Inflammatory macrophage treated with lipopolysaccharide for 4 hours (primary cell): ENCODE results near the gene GATA3.

ENCODE experiments used
- DNase-seq: peaks from one replicate; pipeline ENCODE4 v3.0.0-alpha.2; 2020

GATA3 gene

DNA sequence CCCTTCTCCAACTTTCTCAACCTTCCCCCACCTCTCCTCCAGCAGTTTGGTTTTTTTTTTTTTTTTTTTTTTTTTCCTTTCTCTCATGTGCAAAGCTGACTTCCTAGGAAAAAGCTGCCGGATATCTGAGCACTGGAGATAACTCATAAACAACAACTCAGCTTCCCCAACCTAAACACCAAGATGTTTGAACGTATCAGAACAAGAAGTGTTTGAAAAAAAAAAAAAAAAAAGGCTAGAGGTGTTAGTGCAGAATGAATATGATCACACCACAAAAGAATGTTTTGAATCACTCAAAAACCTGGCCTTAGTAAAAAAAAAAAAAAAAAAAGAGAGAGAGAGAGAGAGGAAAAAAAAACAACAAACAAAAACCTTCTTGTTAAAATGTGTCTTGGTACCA, 11.2 kb downstream of the GATA3 start:
- no peak for DNase-seq

DNA sequence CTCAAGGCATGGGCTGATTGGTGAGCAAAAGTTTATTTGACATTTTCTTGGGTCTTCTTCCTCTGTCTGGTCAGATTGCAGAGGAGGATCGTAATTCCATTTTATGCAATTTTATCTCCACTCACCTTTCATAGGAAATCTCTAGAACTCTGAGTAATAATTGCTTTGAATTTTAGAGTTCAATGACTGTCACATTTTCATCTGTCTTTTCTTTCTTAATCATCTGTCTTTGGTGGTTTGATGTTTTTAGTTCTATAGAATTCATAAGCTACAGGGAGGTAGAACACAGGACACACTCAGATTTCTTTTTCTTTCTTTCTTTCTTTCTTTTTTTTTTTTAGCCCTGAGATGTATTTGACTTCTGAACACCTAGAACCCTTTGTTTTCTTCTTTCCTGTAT, 11.6 kb downstream of the GATA3 start:
- DNase-seq = no peak

DNA sequence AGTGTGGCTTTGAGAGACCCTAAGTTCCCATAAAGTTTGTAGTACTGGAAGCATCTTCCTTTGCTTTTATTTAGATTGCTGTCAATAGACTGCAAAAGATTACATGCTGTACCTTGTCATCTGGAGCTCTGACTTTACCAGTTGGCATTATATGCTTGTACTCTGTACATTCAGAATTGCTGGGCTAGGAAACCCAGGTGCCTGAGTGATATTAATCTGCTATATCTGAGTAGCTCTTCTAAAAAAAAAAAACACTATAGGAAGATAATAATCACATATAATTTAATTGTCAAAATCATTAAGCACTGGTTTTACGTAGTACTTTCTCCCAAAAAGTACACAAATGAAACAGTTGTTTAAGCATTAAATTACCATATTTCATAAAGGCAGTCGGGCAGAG, 12.3 kb downstream of the GATA3 start:
- DNase-seq = no peak

DNA sequence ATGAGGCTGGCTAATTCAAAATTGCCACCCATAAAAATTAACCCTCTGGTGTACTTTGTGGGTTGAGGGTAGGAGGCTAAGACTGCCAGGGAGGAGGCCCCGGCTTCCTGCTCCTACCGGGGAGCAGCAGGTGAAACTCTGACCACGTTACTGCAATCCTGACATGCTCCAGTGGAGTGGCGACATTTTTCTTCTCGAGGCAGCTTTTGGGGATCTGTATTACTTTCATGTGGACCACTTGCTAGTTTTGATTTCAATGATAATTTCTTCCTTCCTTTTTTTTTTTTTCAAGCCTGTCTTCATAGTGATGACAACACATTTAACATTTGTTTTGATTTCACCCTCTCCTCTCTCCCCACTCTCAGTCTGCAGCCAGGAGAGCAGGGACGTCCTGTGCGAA, 14.6 kb downstream of the GATA3 start:
- DNase-seq = no peak

DNA sequence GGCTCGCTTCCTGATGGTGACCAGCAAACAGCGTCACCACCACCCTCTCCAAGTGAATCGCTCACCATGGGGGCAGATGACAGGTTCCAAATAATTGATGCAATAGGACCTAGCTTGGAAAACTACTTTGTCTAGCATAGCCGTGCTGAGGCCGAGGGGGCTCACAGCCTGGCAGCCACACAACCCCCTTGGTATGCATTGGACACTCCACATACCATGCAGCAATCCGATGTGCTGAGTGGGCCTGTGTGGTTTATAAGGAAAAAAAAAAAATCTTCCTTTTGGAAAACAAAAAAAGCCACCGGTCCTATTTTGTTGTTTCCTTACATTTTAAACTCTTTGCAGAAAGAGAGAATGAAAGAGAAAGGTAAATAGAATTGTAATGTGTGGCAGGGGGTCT, 15.1 kb downstream of the GATA3 start:
- no peak for DNase-seq

DNA sequence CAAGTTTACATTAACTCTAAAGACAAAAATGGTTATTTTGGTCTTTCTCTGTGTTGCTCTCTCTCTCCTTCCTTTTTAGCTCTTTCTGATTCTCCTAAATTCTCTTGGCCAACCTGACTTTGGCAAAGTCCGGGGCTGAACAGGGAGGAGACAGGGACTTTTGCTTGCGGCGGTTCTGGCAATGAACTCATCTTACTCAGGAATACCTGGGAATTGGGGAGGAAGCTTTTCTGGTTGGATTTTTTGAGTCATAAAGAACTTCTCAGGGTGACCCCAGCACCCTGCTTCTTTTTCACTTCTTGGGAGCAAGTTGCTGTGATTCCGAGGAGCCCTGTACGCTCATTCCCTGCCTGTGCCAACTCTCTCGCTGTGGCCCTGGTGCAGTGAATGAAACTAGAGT, 16.0 kb downstream of the GATA3 start:
- no peak for DNase-seq

DNA sequence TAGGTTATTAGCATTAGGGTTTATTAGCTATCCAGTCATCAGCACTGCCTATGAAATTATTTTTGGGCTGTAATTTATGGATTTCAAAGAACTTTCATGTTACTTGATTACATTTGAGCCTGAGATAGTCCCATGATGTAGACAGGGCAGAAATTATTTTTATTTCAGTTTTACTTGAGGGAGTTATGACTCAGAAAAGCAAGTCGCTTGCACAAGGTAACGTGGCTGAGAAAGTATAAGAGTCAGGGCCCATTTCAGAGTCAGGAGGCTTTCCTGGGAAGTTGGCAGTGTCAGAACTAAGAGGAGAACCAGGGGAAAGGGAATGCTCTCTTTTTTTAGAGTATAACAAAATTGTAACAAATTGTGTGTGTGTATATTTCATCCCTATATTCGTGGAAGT, 16.5 kb downstream of the GATA3 start:
- no peak for DNase-seq

DNA sequence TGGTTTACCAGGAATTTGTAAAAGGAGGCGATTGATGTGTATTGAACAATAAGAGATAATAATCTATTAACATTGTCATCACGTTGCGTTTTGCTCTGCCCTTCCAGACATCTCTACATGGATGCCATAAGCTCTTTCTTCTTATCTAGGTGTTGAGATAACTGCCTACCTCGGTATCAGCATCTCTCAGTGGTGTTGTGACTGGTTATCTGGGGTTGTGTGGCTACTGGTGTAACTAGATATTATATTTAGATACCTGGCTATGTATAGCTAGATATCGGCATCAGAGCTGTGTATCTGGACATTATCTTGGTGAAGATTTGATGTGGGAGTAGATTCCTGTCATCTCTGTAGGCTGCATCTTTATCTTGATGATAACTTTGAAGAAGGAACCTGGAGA, 17.2 kb downstream of the GATA3 start:
- no peak for DNase-seq

DNA sequence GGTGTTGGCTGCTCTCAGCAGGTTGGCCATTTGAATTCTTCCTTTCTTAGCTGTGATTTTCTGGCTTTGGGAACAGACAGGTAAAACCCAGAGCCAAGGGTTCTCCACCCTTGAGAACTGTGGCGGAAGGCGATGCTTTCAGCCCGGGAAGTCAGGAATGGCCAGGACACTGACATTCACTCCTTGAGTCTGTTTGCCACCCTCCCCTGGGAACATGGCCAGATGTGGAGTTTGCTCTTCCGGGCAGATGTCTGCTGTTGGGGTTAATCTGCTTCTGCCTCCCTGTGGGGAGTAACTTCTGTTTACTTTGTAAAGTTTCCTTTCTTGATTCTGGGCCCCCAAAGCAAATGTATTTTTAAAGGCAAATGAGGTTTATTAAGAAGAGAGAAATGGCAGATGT, 17.7 kb downstream of the GATA3 start:
- DNase-seq = no peak

DNA sequence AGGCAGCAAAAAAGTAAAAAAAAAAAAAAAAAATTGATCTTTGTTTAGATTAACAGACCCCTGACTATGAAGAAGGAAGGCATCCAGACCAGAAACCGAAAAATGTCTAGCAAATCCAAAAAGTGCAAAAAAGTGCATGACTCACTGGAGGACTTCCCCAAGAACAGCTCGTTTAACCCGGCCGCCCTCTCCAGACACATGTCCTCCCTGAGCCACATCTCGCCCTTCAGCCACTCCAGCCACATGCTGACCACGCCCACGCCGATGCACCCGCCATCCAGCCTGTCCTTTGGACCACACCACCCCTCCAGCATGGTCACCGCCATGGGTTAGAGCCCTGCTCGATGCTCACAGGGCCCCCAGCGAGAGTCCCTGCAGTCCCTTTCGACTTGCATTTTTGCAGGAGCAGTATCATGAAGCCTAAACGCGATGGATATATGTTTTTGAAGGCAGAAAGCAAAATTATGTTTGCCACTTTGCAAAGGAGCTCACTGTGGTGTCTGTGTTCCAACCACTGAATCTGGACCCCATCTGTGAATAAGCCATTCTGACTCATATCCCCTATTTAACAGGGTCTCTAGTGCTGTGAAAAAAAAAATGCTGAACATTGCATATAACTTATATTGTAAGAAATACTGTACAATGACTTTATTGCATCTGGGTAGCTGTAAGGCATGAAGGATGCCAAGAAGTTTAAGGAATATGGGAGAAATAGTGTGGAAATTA, 19.4 kb downstream of the GATA3 start:
- DNase-seq = no peak

DNA sequence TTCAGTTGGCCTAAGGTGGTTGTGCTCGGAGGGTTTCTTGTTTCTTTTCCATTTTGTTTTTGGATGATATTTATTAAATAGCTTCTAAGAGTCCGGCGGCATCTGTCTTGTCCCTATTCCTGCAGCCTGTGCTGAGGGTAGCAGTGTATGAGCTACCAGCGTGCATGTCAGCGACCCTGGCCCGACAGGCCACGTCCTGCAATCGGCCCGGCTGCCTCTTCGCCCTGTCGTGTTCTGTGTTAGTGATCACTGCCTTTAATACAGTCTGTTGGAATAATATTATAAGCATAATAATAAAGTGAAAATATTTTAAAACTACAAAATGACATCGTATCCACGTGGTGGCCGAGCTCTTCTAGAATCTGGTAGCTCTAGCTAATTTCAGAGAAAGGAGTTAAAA, 20.4 kb downstream of the GATA3 start:
- no peak for DNase-seq

DNA sequence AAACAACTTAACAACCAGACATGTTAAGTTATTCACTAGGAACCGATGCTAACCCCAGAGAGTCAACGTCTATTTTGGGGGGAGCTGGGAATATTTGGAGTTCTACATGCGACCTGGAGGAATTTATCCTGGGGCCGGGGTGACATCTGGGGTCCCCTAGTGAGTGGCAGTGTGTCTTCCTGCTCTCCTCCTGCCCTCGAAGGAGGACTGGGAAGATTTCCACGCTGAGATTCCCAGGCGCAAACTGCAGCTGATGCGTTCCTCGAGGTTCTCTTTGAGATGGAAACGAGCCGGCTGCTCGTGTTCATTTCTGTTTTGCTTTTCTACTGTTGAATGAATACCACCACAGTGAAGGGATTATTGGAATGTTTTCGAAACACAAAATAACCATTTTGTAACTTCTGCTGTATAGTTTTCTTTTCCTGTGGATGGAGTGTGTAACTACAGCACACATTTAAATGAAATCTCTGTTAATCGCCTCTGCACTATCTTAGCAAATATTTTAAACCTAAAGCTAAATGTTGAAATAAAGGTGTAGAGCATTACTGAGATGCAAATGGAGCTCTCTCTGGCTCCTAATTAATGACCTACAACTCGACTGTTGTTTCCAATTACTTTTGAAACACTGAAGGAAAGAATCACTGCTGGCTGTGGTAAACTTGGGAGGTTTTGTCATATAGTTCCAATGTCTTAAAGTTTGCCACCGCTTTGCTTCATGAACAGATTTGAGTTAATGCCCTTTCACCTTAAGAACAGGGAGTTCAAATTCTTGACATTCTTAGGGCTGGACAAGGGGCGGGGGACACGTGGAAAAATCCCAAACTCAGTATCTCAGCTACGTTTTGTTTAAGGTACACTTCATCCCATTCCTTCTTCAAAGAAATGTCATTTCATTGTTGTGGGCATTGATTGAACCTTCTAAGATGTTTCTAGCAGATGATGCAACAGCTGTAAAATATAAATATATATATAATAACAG, 21.1 kb downstream of the GATA3 start:
- no peak for DNase-seq

DNA sequence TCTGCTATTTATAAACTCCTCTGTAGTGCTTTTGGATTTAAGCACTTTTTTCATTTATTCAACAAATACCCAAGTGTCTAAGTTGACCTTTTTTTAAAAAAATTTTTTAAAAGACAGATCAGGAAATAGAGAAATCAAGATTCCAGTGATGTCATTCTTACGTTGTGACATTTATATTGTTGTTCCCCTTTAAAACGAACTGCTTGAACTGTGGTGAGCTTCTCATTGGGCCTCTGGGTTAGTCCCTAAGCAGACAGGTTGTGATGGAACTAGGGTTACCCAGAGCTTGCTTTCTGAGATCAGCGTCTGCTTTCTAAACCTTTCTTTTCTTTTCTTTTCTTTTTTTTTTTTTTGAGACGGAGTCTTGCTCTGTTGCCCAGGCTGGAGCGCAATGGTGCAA, 22.4 kb downstream of the GATA3 start:
- peak; percentile 59 for DNase-seq

DNA sequence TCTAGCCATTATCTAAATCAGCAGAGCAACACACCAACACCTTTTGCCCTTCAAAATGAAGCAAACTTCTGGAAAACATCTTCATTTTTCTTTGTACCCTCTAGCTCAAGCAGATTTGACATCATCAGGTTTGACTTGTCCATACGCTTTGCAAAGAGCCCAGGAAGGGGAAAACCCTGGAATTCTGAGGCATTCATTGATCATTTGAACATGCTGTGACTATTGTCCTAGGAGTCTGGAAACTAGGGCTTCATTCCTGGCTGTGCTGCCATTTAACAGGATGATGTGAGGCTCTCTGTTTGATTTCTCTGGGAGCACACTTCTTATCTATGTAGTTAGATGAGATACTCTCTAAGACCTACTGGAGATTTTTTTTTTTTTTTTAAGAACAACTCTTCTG, 23.5 kb downstream of the GATA3 start:
- no peak for DNase-seq

DNA sequence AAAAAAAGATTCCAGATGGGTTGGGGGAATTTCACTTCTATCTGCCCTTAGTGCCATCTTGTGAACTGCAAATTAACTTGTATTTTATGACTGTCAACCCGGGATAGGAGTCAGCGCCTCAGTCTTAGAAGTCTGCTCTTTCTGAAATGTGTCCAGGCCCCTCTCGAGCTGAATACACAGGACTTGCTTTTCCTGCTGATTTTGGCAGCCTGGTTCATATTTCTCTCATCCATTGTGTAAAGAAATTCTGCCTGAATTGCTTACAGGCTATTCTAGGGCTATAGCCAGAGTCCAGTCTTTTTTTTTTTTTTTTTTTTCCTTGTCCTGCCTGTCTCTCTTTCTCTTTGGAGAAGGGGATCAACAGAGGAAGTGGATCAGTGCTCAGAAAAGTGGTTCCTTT, 24.6 kb downstream of the GATA3 start:
- DNase-seq = no peak

DNA sequence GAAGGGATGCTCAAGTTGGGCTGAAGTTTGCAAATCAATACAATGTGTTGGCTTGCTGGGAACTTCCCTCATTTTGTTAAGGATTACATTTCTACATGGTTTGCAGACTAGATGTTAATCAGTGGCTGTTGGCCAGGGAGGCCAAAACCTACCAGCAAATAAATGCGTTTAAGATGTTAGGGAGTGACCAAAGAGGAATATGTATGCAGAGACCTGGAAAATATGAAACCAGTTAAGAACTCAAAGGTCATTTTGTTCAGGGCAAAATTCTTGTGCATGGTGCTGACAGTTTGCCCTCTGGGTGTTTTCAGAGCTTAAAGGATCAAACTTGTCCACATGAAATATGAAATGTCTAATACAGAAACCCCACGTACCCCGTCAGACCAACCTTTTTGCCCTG, 30.3 kb downstream of the GATA3 start:
- no peak for DNase-seq

DNA sequence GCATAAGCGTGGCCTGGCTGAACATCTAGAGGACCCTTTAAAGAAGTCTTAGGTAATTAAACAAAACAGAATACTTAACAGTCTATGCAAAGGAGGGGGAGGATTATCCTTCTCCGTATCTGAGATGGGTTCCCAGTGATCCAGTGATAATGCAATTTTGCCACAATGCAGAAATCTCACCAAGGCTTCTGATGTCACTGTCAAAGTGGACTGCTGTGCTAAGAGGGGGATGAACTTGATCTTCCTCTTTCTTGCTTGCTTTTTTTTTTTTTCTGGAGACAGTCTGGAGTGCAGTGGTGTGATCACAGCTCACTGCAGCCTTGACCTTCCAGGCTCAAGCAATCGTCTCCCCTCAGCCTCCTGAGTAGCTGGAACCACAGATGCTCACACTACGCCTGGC, 30.8 kb downstream of the GATA3 start:
- DNase-seq = peak; percentile 76

DNA sequence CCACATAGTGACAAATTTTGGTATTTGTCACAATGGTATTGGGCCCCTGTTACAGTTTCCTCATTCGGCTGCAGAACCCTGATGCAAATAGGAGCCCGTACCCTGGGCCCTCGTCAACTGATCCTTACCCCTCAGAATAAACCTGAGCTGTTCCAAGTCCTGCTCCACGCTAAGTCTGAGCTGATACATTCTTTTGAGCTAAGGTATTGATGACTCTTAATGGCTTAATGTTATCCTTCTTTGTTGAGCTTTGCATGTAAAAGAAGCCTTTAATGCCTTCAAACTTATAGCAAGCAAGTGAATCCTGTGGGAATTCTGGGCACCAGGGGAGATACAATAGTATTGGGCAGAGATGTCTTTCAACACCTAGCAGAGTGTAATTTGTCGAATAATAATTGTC, 31.8 kb downstream of the GATA3 start:
- DNase-seq = no peak

DNA sequence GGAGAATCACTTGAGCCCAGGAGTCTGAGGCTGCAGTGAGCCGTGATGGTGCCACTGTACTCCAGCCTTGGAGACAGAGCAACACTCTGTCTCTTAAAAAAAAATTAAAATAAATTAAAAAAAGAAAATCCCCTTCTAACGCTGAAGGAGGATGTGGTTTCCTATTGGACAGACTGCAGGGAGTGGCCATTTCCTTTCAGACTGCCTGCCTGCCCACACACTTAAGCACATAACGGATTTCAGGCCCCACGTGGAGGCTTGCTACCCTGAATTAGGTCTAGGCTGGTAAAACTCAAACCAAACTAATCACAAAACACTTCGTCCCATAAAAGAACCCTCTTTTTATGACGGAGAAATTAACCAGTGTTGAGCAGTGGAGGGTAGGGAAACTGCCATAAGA, 34.0 kb downstream of the GATA3 start:
- peak; percentile 47 for DNase-seq

DNA sequence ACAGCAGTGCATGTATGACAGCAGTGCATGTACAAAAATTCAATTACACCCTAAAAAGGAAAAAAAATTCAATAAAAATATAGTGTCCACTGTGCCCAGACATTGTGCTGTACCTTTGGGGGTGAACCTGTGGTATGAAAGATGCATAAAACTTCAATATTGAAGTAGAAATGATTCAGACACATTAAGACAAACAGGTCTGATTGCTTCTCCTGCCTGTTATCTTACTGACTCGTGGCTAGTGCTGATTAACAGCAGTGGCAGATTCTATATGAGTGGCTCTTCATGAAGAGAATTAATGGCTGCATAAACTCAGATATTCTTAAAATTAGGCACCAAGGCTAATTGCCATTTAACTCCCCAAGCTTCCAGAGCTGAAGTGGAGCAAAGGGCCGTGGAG, 37.9 kb downstream of the GATA3 start:
- no peak for DNase-seq

DNA sequence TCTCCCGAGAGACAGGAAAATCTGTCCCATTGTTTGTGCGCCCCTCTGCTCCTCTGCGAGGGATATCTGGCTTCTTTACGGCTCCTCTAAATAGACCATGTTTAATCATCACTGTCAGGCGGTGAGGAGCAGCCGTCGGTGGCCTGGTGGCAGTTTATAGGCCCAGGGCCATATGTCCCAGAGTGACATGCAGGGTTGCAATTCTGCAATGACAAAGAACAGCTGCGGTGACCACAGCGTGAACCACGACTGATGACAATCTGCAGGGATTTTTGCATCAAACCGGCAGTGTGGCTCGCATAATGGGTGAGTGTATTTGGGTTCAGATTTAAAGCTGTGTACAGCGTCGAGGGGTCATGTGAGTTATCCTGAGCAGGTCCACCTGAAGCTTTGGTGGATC, 41.5 kb downstream of the GATA3 start:
- DNase-seq = no peak

DNA sequence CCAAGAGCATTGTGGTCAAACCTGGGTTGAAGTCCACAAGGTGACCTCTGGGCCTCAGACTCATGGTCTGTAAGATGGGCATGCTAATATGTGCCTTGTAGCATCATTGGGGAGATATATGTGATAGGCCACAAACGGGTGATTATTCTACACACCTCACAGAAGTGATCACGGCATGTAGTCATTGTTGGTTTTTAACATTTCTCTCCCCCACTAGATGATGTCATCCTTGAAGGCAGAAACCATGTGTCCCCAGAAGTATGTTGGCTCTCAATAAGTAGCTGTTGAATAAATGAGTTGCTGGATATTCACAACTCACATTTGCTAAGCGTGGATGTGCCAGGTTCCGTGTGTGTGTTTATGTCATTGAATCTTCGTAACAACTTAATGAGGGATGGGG, 42.4 kb downstream of the GATA3 start:
- no peak for DNase-seq

DNA sequence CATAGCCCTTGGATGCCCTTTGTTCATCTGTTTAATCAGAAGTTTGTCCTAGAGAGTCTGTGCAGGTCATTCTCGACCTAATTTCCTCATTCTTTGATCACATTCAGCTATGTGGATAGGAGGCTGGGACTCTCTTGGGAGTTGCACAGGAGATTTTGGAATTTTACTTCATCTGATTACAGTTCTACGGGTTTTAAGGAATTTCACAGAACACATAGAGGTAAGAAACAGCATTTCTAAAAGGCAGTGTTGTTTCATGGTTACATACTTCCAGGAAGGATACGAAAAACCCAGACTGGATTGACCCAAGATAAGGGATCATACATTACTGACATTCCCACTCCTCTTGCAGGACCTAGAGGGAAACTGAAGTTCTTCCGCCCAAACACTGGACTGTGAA, 45.9 kb downstream of the GATA3 start:
- DNase-seq = no peak

DNA sequence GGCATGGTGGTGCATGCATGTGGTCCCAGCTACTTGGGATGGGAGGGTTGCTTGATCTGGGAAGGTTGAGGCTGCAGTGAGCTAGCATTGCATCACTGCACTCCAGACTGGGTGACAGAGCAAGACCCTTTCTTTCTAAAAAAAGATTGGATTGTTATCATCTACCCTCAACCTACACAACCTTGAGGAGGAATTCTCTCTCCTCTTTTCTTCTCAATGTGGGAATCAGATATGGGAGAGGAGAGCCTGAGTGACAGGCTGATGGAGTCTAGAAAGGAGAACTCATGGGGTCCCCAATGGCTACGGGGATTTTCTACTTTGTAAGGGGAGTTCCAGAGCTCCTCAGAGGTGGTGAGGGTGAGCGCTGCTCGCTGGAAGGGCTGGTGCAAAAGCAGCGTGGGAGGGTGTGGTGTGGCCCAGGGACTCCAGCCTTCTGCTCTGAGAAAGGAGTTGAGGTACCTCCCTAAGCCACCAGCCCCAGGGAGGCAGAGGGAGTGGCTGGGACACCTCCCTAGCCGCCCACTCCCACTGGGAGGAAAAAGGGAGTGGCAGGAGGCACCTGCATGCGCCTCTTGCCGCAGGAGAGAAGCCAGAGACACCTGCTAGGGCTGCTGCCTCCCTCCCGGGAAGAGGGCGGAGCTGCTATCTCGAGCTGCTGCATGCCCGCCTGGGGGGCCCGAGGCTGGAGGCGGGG, 48.4 kb downstream of the GATA3 start:
- no peak for DNase-seq
